ENCODE measurements around the gene MEIS1.
"Not testable (repeated sequence)": the region's sequence is repeated elsewhere in the genome, so short reads cannot be mapped to it uniquely, and the experiment has no call there.

MEIS1 gene

DNA sequence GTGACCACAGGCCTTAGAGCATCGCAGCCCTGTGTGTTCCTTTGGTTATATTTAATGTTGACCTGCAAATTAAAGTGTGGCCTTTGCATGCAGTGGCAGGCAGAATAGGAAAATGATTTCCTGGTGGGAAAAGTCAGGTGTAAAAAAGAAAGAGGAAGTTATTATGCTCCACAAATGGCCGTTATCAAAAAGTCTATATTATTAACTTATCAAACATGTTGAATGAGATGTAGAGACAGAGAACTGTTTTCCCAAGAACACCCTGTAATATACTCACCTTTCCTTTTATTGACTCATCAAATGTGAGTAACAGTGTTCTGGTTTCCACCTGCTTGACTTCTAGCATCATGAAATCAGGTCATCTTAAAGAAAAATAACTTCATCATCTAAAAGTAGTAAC, 35.3 kb downstream of the MEIS1 start:
- no peak for DNase-seq

DNA sequence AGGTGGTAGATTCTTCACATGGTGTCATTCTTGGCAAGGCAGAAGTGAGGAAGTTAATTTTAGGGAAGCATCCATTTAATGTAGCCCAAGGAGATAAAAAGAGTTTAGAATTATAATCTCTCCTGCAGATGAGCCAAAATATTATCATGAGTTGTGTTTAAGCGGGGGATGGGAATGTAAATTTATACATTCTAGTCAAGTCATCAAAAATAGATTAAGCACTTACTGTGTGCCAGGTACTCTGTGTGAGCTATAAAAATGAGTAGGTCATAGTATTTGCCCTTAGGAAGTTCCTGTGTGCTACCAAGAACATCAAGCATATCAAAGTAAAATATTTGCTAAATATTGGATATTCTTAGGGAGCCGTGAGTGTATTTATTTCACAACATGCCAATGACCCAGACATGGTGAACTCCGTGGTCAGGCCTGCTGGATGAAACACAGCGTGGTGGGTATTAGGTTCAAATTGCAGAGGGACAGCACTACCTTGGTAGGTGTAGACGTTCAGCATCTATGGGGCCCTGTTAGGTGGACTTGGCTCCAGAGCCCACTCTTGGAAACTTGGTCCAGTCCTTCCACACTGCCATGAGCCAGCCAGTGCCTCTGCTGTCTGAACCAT, 37.4 kb downstream of the MEIS1 start:
- no peak for DNase-seq

- no peak for DNase-seq
Observed at GRCh38 chr2:66477135-66477842, 42.4 kb downstream of the MEIS1 start.

DNA sequence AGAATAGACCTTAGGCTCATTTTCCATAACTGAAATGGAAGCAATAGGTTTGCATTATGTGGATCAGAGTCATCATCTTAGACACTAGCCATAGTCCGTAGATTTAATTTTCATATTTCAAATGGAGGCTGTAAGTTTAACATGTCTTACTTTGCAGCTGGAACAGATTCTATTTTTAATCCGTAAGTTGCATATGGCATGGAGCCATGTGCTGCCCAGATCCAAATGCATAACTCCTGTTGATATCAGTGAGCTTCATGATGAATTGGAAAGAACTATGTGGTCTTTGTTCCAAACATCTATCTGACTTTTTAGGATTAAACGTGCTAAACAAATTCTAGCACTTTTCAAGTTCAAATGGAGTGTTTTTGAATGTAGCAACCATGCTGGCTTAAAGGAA, 43.4 kb downstream of the MEIS1 start:
- DNase-seq = no peak

DNA sequence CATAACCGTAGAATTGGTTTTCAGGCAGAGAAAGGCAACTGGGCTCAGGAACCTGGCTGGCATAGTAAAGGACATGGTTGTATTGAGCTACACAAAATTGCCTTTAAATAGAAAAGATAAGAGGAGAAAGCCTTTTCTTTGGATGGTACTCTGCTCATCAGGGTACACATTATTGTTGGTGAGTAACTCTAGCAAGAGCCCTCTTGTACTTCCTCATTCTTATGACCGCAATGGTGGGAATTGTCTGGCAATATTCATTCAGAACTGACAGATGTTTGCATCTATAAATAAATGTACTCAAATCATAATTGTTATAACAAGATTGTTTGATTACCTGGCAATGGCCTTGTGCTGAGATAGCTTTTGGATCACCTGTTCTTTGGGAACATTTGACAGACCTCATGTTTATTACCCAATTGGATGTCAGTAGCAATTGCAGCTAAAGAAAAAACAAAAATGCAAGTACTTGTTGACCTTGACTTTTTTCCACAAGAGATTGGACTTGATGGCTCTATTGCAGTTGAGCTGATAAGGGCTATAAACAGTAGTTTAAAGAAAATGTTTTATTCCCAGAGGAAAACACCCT, 43.9 kb downstream of the MEIS1 start:
- DNase-seq = no peak

GRCh38 chr2:66481100-66481549, 46.2 kb downstream of the MEIS1 start:
- DNase-seq = no peak

DNA sequence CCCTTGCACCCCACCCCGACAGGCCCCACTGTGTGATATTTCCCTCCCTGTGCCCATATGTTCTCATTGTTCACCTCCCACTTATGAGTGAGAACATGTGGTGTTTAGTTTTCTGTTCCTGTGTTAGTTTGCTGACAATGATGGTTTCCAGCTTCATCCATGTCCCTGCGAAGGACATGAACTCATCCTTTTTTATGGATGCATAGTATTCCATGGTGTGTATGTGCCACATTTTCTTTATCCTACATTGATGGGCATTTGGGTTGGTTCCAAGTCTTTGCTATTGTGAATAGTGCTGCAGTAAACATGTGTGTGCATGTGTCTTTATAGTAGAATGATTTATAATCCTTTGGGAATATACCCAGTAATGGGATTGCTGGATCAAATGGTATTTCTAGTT, 50.3 kb downstream of the MEIS1 start:
- not testable (repeated sequence) for DNase-seq

GRCh38 chr2:66488946-66489345, 54.0 kb downstream of the MEIS1 start:
- no peak for DNase-seq

DNA sequence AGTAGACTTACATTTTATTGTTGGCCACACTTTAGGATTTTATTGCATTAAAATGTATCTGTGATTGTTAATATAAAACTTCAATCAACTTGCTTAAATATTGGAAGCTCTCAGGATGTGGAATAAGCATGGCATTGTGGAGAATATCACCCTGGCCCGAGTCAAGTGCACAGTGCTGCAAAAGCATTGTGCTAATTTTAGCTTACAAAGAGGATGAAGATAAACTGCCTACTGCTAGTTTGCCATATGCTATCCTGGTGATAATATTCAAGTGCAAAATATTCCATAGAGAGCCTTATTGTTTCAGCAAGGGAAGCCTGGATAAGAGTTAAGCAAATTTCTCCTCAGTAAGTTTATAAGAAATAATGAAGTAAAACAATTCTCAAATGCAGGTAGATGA, 54.5 kb downstream of the MEIS1 start:
- peak; percentile 39 to 76 for DNase-seq

- no peak for DNase-seq
Observed at GRCh38 chr2:66490588-66491001, 55.7 kb downstream of the MEIS1 start.

DNA sequence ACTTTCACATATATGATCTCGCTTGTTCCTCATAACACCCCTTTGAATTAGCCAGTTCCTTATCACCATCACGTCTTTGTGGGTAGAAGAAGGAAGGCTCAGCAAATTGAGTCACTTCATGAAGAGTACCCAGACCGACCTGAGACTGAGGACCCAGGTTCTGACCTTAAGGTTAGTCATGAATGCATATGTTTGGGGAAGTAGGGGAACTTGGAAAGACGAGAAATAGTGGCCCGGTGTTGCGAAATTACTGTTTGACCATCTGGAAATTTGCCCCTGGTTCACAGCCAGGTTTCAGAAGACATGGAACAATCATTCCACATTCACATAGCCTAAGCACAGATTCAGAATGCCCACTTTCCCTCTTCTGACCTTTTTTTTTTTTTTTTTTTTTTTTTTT, 59.8 kb downstream of the MEIS1 start:
- DNase-seq = no peak

- peak in 1 of 2 experiments; percentile 30 for DNase-seq
Observed at GRCh38 chr2:66495788-66496640, 61.1 kb downstream of the MEIS1 start.

DNA sequence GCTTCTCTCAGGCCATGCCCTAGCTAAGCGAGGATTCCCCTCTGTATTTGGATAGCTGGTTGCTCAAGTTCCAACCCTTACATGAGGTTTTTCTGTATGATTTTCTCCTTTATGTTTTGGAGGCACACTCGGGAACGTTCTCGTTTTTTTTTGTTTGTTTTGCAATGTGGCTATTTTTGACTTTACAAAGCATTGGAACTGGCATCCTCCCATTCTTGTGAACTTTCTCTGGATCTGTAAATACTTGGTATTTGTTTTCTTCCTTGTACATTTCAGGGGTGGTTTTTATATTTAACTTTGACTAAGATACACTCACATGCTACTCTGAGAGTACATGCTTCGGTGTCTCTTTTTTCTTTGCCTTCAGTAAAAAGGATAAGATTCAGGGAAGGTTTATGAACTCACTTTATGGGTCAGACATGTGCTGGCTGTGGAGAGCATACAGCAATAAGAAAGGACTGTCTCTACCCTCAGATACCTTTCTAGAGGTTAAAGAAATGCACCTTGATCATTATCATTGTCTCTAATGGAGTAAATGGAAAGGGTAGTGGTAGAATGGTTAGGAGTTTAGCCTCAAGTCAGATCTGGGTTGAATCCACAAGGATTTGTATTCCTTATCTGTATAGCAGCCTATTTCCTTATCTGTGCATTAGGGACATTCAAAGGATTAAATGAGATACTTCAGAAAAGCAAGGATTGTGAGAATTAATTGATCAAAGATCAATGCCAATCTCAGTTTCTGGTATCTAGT, 61.9 kb downstream of the MEIS1 start:
- DNase-seq = no peak

GRCh38 chr2:66497431-66498288, 62.7 kb downstream of the MEIS1 start:
- no peak for DNase-seq

DNA sequence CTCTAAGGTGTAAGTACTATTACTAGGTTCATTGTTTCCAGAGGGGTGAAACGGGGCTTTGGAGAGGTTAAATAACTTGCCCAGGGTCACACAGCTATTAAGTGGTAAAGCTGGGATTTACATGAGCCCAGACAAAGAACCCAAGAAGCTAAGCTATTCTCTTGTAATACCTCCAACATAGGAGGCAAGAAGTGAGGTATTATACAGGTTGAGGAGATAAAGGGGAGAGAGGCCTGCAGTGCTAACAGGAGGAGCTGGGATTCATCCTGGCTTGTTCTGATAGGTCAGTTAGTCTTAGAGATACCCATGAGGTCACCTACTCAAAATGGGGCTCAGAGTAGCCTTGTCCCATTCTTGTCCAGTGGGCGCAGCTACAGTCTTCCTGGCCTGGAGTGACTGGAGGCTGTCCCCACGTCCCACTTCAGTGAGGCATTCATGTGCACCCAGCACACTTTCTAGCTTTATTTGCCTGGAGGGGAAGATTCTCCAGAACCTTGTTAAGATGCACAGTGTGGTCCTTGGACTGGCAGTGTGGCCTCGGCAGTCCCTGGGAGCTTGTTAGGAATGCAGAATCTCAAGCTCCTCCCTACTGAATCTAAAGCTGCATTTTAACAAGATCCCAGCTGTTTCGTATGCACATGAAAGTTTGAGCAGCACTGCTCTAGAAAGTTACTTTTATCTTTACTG, 63.5 kb downstream of the MEIS1 start:
- DNase-seq = no peak

DNA sequence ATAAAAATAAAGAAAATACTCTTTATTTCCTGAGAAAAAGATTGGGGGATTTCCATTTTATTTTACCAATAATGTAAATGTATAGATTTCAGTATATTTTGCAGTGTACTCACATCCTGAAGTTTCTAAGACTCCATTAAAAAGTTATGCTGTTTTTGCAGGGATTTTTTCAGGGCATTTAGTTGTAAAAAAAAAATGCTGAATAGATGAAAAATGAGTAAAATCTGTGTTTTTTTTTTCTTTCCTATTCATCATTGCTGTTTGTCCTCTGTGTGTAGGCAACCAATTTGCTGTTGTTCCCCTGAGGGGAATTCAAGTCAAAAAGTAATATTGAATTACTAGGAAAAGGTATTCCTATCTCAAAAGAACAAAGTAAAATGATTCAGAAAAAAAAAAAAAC, 66.3 kb downstream of the MEIS1 start:
- DNase-seq = no peak

- no peak for DNase-seq
Observed at GRCh38 chr2:66506265-66506664, 71.3 kb downstream of the MEIS1 start.

GRCh38 chr2:66507673-66508201, 72.8 kb downstream of the MEIS1 start:
- no peak for DNase-seq

GRCh38 chr2:66508484-66509071, 73.7 kb downstream of the MEIS1 start:
- DNase-seq = no peak

DNA sequence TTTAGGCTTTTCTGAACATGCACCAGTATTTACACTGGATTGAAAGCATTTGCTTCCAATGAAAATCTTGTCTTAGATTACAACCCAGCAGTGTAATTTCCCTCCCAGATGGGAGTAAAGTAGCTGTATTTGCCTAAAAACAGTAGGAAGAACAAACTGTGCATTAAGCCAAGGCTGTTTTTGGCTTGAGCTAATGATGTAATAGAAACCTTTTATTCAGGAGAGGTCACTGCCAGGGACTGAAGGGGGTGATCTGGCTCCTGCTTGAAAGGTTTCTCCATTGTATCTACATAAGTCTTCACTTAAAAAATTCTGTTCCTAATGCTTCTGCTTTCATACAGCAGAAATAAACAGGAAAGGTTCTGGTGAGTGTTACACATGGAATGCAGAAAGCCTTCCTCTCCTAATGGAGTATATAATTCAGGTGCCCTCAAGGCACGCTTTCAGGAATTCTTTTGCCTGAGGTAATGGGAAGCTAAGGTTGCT, 74.4 kb downstream of the MEIS1 start:
- no peak for DNase-seq
